Natural killer cell (primary cell): ENCODE data around the gene KIF3A. TPM values are rescaled to one million over a fixed set of nuclear protein-coding genes. Genes with fewer than 3 reads are reported as not detected.

Experiments used
- ATAC-seq, 3 donors: fragments of 150-1000 bp in 2 of 3; fragments of 200-7000 bp in 1 of 3; cut with Tn5 transposase; 1 replicate in 1 of 3; 2 replicates in 2 of 3; pipeline ENCODE4 v1.10.0; 2021; ENCODE audit warnings: mild to moderate bottlenecking in 2 of 3, moderate library complexity in 2 of 3
- DNase-seq, 2 donors: peaks; one replicate each; pipeline versions ENCODE4 v3.0.0 to v3.0.0-alpha.2; 2013 to 2021; ENCODE audit warnings: mixed read lengths in 1 of 2
- H3K27ac ChIP-seq: one replicate; pipeline ENCODE4 v1.5.1; 2013; ENCODE audit warnings: mild to moderate bottlenecking, low read length
- H3K27me3 ChIP-seq: one replicate; pipeline ENCODE4 v1.6.1; 2013; ENCODE audit warnings: low read length; ENCODE audit not compliant: control insufficient read depth, insufficient read depth
- H3K36me3 ChIP-seq: one replicate; pipeline ENCODE4 v1.6.1; 2013; ENCODE audit warnings: low read length; ENCODE audit not compliant: control insufficient read depth, insufficient read depth
- H3K4me1 ChIP-seq: one replicate; pipeline ENCODE4 v1.6.1; 2013; ENCODE audit warnings: low read length; ENCODE audit not compliant: control insufficient read depth, insufficient read depth
- H3K4me3 ChIP-seq: one replicate; pipeline ENCODE4 v1.5.1; 2013; ENCODE audit warnings: low read length
- H3K9me3 ChIP-seq: one replicate; pipeline ENCODE4 v1.6.1; 2013; ENCODE audit warnings: low read length; ENCODE audit not compliant: control insufficient read depth, insufficient read depth
- H3K27ac Mint-ChIP-seq, 2 donors: one replicate each; pipeline ENCODE4 v1.8.0; 2022; ENCODE audit warnings: mild to moderate bottlenecking in 2 of 2, mixed read lengths in 2 of 2, moderate library complexity in 1 of 2
- H3K27me3 Mint-ChIP-seq, 2 donors: one replicate each; pipeline ENCODE4 v1.8.0; 2022; ENCODE audit warnings: low read depth in 2 of 2, mixed read lengths in 2 of 2
- H3K36me3 Mint-ChIP-seq: one replicate; pipeline ENCODE4 v1.8.0; 2022; ENCODE audit warnings: mixed read lengths
- H3K4me1 Mint-ChIP-seq, 2 donors: one replicate each; pipeline ENCODE4 v1.8.0; 2022; ENCODE audit warnings: mixed read lengths in 2 of 2
- H3K4me3 Mint-ChIP-seq: one replicate; pipeline ENCODE4 v1.8.0; 2022; ENCODE audit warnings: mild to moderate bottlenecking, moderate library complexity, mixed read lengths
- H3K9me3 Mint-ChIP-seq, 2 donors: one replicate each; pipeline ENCODE4 v1.8.0; 2022; ENCODE audit warnings: mixed read lengths in 2 of 2
- CTCF ChIP-seq: fragments of 200-600 bp; IDR thresholded peaks from one replicate; pipeline ENCODE4 v1.8.0; 2022; ENCODE audit warnings: antibody characterized with exemption
- WGBS: methylation state at CpG from one replicate; pipeline ENCODE4 v1.1.7; 2013; ENCODE audit warnings: missing lambda C conversion rate; ENCODE audit not compliant: insufficient coverage; 5-methylcytosine and 5-hydroxymethylcytosine counted together
- intact Hi-C: fragments of 100-400 bp; cut with micrococcal nuclease; formaldehyde crosslinking; loops from one replicate; pipeline ENCODE4 v1.14.2; 2022
- total RNA-seq, 4 donors: library from RNA; stranded (reverse); fragments of 120-200 nt in 1 of 4; gene quantifications; one replicate each; pipeline versions ENCODE4 v1.2.3 to v1.2.4, GENCODE V29; 2013 to 2022

KIF3A gene
- total RNA-seq, 3 donors from 2014 or later (not counting 1 experiment from before 2014, with no cell fraction given) = 13.6 to 19.2 (median 18.6) TPM

- Mint-ChIP-seq H3K4me3 (no peak overlapping the region), H3K27me3 (peaks cover 0 to 8% of the 10 kb centered on the region in 2 donors), H3K27ac (no peak overlapping the region)
Measured at GRCh38 chr5:132684491-132684890, 52.9 kb downstream of the KIF3A start.

GRCh38 chr5:132681983-132682382 lies 55.4 kb downstream of the KIF3A start:
- no peaks in the 10 kb centered on the region for H3K36me3 Mint-ChIP-seq
- Histone ChIP-seq H3K27me3 (no peaks in the 10 kb centered on the region), H3K4me3 (no peak overlapping the region), H3K9me3 (no peaks in the 10 kb centered on the region), H3K4me1 (no peaks in the 10 kb centered on the region), H3K27ac (no peak overlapping the region), H3K36me3 (no peaks in the 10 kb centered on the region)
- ATAC-seq (no peak), DNase-seq (no peak)
- peaks cover 7 to 8% of the 10 kb centered on the region in 2 donors for H3K4me1 Mint-ChIP-seq
- no peak overlapping the region for H3K4me3 Mint-ChIP-seq
- no peaks in the 10 kb centered on the region for H3K9me3 Mint-ChIP-seq
- WGBS = 95% methylated on average over 2 of the region's 4 CpGs
- no peak for TF ChIP-seq CTCF
- H3K27ac Mint-ChIP-seq = no peak overlapping the region
- H3K27me3 Mint-ChIP-seq = peaks cover 0 to 5% of the 10 kb centered on the region in 2 donors
- intact Hi-C loops = no loop called here

More at GRCh38 chr5:132684491-132684890, 52.9 kb downstream of the KIF3A start:
- ATAC-seq = no peak
- no peaks in the 10 kb centered on the region for H3K9me3 ChIP-seq
- no peak overlapping the region for H3K4me3 ChIP-seq
- H3K27ac ChIP-seq = no peak overlapping the region
- Mint-ChIP-seq H3K4me1 (peaks cover 23 to 24% of the 10 kb centered on the region in 2 donors), H3K9me3 (no peaks in the 10 kb centered on the region), H3K36me3 (no peaks in the 10 kb centered on the region)
- 97% methylated on average over 3 of the region's 6 CpGs for WGBS
- peaks cover 9% of the 10 kb centered on the region for H3K4me1 ChIP-seq
- H3K27me3 ChIP-seq = no peaks in the 10 kb centered on the region
- intact Hi-C loops = no loop called here
- no peak for TF ChIP-seq CTCF
- DNase-seq = no peak
- H3K36me3 ChIP-seq = no peaks in the 10 kb centered on the region

- intact Hi-C loops = no loop called here
- no peaks in the 10 kb centered on the region for H3K27me3 ChIP-seq
- Mint-ChIP-seq H3K27me3 (peaks cover 5% of the 10 kb centered on the region in 2 donors), H3K4me1 (peaks cover 7 to 11% of the 10 kb centered on the region in 2 donors), H3K9me3 (no peaks in the 10 kb centered on the region), H3K27ac (no peak overlapping the region), H3K4me3 (no peak overlapping the region), H3K36me3 (no peaks in the 10 kb centered on the region)
- no peak for TF ChIP-seq CTCF
- H3K36me3 ChIP-seq = no peaks in the 10 kb centered on the region
- no peak for ATAC-seq
- H3K9me3 ChIP-seq = no peaks in the 10 kb centered on the region
- H3K27ac ChIP-seq = no peak overlapping the region
- no peak overlapping the region for H3K4me3 ChIP-seq
- WGBS = 60% methylated on average over 2 of the region's 2 CpGs
- H3K4me1 ChIP-seq = no peaks in the 10 kb centered on the region
- DNase-seq = no peak
Measured at GRCh38 chr5:132681476-132681831, 55.9 kb downstream of the KIF3A start.

- H3K9me3 Mint-ChIP-seq = no peaks in the 10 kb centered on the region
- 94% methylated on average over 8 of the region's 8 CpGs for WGBS
- peaks cover 7 to 16% of the 10 kb centered on the region in 2 donors for H3K4me1 Mint-ChIP-seq
- intact Hi-C loops = no loop called here
- H3K36me3 Mint-ChIP-seq = no peaks in the 10 kb centered on the region
- peaks cover 5% of the 10 kb centered on the region for H3K4me1 ChIP-seq
- DNase-seq (no peak), ATAC-seq (no peak)
- TF ChIP-seq CTCF = no peak
- no peak overlapping the region for H3K27ac Mint-ChIP-seq
- H3K9me3 ChIP-seq = no peaks in the 10 kb centered on the region
- no peak overlapping the region for H3K4me3 Mint-ChIP-seq
- H3K27me3 Mint-ChIP-seq = peaks cover 5 to 10% of the 10 kb centered on the region in 2 donors
- H3K27me3 ChIP-seq = no peaks in the 10 kb centered on the region
- no peaks in the 10 kb centered on the region for H3K36me3 ChIP-seq
- no peak overlapping the region for H3K4me3 ChIP-seq
- H3K27ac ChIP-seq = no peak overlapping the region
Measured at GRCh38 chr5:132680780-132681475, 56.4 kb downstream of the KIF3A start.
